ENCODE results near the gene CALHM5.

DNA sequence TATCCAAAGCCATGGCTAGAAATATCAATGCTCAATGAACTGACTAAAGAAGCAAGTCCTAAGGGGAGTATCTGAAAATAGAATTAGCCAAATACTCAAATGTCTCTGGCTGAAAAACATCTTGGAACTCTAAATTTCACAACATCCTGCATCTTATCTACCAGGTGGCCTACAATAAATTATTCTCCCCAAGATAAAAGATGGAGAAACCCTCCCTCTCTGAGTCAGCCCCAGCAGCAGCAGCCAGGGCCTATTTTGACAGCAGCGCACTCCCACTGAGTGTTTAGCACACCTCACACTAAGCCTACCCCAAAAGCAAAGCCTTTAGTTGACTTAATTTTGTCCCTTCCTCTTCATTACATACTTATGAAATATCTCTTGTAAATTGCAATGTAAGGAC is 44.3 kb upstream of the CALHM5 start:
- TF ChIP-seq, protein P1, sequence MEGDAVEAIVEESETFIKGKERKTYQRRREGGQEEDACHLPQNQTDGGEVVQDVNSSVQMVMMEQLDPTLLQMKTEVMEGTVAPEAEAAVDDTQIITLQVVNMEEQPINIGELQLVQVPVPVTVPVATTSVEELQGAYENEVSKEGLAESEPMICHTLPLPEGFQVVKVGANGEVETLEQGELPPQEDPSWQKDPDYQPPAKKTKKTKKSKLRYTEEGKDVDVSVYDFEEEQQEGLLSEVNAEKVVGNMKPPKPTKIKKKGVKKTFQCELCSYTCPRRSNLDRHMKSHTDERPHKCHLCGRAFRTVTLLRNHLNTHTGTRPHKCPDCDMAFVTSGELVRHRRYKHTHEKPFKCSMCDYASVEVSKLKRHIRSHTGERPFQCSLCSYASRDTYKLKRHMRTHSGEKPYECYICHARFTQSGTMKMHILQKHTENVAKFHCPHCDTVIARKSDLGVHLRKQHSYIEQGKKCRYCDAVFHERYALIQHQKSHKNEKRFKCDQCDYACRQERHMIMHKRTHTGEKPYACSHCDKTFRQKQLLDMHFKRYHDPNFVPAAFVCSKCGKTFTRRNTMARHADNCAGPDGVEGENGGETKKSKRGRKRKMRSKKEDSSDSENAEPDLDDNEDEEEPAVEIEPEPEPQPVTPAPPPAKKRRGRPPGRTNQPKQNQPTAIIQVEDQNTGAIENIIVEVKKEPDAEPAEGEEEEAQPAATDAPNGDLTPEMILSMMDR (IDR thresholded peaks at IDR 0.05), result no peak
- no peak for TF ChIP-seq POLR2AphosphoS5 (IDR thresholded peaks at IDR 0.05)
- TF ChIP-seq POLR2A (IDR thresholded peaks at IDR 0.05), result no peak
